Prostate gland (tissue), 2 donors: ENCODE results near the gene CFAP99.

Experiments
- CTCF ChIP-seq, 4 experiments: fragments of 200-600 bp in 2 of 4; fragments of 450-650 bp in 2 of 4; sonication (generic) in 2 of 4; IDR thresholded peaks; 1 replicate in 3 of 4; 2 replicates in 1 of 4; pipeline ENCODE4 v1.5.1; 2016 to 2019; ENCODE audit warnings: antibody characterized with exemption in 4 of 4, mild to moderate bottlenecking in 2 of 4, moderate library complexity in 2 of 4
- POLR2AphosphoS5 ChIP-seq: sonication (generic); formaldehyde crosslinking; IDR thresholded peaks from one replicate; pipeline ENCODE4 v1.6.1; 2017; ENCODE audit warnings: antibody characterized with exemption

GRCh38 chr4:2443061-2443730 lies 24.4 kb downstream of the CFAP99 start:
- TF ChIP-seq CTCF (IDR thresholded peaks at IDR 0.05) (no peak), POLR2AphosphoS5 (no peak)
